Lower leg skin (tissue), 3 donors: ENCODE measurements around the gene ACOXL.

Source experiments
- CTCF ChIP-seq, 3 donors: fragments of 450-650 bp; IDR thresholded peaks; one replicate each; pipeline ENCODE4 v1.5.1; 2016; ENCODE audit warnings: antibody characterized with exemption in 3 of 3, mild to moderate bottlenecking in 3 of 3, moderate library complexity in 2 of 3
- POLR2A ChIP-seq, 2 donors: fragments of 450-650 bp; IDR thresholded peaks; one replicate each; pipeline ENCODE4 v1.6.1; 2016 to 2017; ENCODE audit warnings: antibody characterized with exemption in 2 of 2, mild to moderate bottlenecking in 1 of 2, moderate library complexity in 1 of 2

GRCh38 chr2:111017909-111018308 lies 285.5 kb downstream of the ACOXL start:
- no peak for TF ChIP-seq CTCF (IDR thresholded peaks at IDR 0.05)
- TF ChIP-seq POLR2A (IDR thresholded peaks at IDR 0.05): no peak
